HEK293 (cell line): Measurements from ENCODE around the gene NELL1.

ENCODE experiments used
- CTCF ChIA-PET: fragments of 350-600 bp; formaldehyde crosslinking; extraction: SDS; loops from one replicate; lab custom pipeline; 2021; ENCODE audit warnings: antibody characterized with exemption; lab: Yijun Ruan, JAX
- POLR2A ChIA-PET: fragments of 300-600 bp; formaldehyde crosslinking; extraction: SDS; loops from one replicate; lab custom pipeline; 2020; ENCODE audit warnings: antibody characterized with exemption, inconsistent platforms; lab: Yijun Ruan, JAX
- H3K27ac ChIP-seq: fragments of 200-500 bp; sonication (Bioruptor generic); 2 replicates; pipeline ENCODE4 v1.5.1; 2014; ENCODE audit warnings: low read depth, low read length, control low read depth, inconsistent platforms; ENCODE audit errors: extremely low read depth
- H3K36me3 ChIP-seq, 2 experiments: fragments of 200-500 bp in 1 of 2; sonication (Bioruptor generic) in 1 of 2; 1 replicate in 1 of 2; 2 replicates in 1 of 2; pipeline ENCODE4 v1.5.1; 2014 to 2017; ENCODE audit warnings: inconsistent platforms in 2 of 2, low read length in 2 of 2; ENCODE audit not compliant: control insufficient read depth in 2 of 2, insufficient read depth in 1 of 2
- H3K4me1 ChIP-seq: fragments of 200-500 bp; sonication (Bioruptor generic); 2 replicates; pipeline ENCODE4 v1.5.1; 2014; ENCODE audit warnings: mild to moderate bottlenecking, low read length, inconsistent platforms; ENCODE audit not compliant: control insufficient read depth, insufficient read depth
- H3K4me3 ChIP-seq: 2 replicates; pipeline ENCODE4 v1.5.1; 2011; ENCODE audit warnings: low read depth, mild to moderate bottlenecking, control low read depth, low read length, moderate library complexity
- H3K9me3 ChIP-seq: fragments of 200-500 bp; sonication (Bioruptor generic); 2 replicates; pipeline ENCODE4 v1.5.1; 2014; ENCODE audit warnings: low read depth, low read length, inconsistent platforms; ENCODE audit not compliant: control insufficient read depth, insufficient read depth
- KLF10 ChIP-seq: fragments of 450-650 bp; IDR thresholded peaks from 2 replicates; pipeline ENCODE4 v1.5.1; 2018; ENCODE audit warnings: missing biosample characterization, mild to moderate bottlenecking, missing genetic modification characterization
- MYNN ChIP-seq: fragments of 450-650 bp; formaldehyde crosslinking; IDR thresholded peaks from 2 replicates; pipeline ENCODE4 v1.5.1; 2016; ENCODE audit warnings: missing biosample characterization, missing genetic modification characterization, borderline replicate concordance
- ZEB2 ChIP-seq: fragments of 450-650 bp; formaldehyde crosslinking; IDR thresholded peaks from 2 replicates; pipeline ENCODE4 v1.5.1; 2016; ENCODE audit warnings: missing biosample characterization, missing genetic modification characterization
- ZNF112 ChIP-seq: fragments of 450-650 bp; formaldehyde crosslinking; IDR thresholded peaks from 2 replicates; pipeline ENCODE4 v1.5.0; 2017; ENCODE audit warnings: missing biosample characterization, missing genetic modification characterization
- ZNF132 ChIP-seq: fragments of 450-650 bp; formaldehyde crosslinking; IDR thresholded peaks from 2 replicates; pipeline ENCODE4 v1.5.1; 2017; ENCODE audit warnings: missing biosample characterization, missing genetic modification characterization, borderline replicate concordance
- ZNF146 ChIP-seq: fragments of 450-650 bp; formaldehyde crosslinking; IDR thresholded peaks from 2 replicates; pipeline ENCODE4 v1.5.1; 2016; ENCODE audit warnings: missing biosample characterization, missing genetic modification characterization
- ZNF184 ChIP-seq: fragments of 450-650 bp; IDR thresholded peaks from 2 replicates; pipeline ENCODE4 v1.5.1; 2018; ENCODE audit warnings: missing biosample characterization, mild to moderate bottlenecking, missing genetic modification characterization
- ZNF350 ChIP-seq: fragments of 450-650 bp; formaldehyde crosslinking; IDR thresholded peaks from 2 replicates; pipeline ENCODE4 v1.5.0; 2017; ENCODE audit warnings: missing biosample characterization, mild to moderate bottlenecking, missing genetic modification characterization
- ZNF416 ChIP-seq: fragments of 450-650 bp; formaldehyde crosslinking; IDR thresholded peaks from 2 replicates; pipeline ENCODE4 v1.5.1; 2016; ENCODE audit warnings: missing biosample characterization, missing genetic modification characterization
- ZNF426 ChIP-seq: fragments of 450-650 bp; formaldehyde crosslinking; IDR thresholded peaks from 2 replicates; pipeline ENCODE4 v1.5.1; 2017; ENCODE audit warnings: missing biosample characterization, missing genetic modification characterization, mild to moderate bottlenecking, inconsistent platforms, moderate library complexity
- ZNF473 ChIP-seq: fragments of 450-650 bp; formaldehyde crosslinking; IDR thresholded peaks from 2 replicates; pipeline ENCODE4 v1.5.1; 2017; ENCODE audit warnings: missing biosample characterization, missing genetic modification characterization
- ZNF501 ChIP-seq: fragments of 450-650 bp; formaldehyde crosslinking; IDR thresholded peaks from 2 replicates; pipeline ENCODE4 v1.5.1; 2016; ENCODE audit warnings: missing biosample characterization, missing genetic modification characterization
- ZNF585B ChIP-seq: fragments of 450-650 bp; formaldehyde crosslinking; IDR thresholded peaks from 2 replicates; pipeline ENCODE4 v1.5.1; 2016; ENCODE audit warnings: missing biosample characterization, missing genetic modification characterization
- ZNF670 ChIP-seq: fragments of 450-650 bp; formaldehyde crosslinking; IDR thresholded peaks from 2 replicates; pipeline ENCODE4 v1.5.1; 2016; ENCODE audit warnings: missing biosample characterization, missing genetic modification characterization, low read depth
- ZNF76 ChIP-seq: fragments of 450-650 bp; formaldehyde crosslinking; IDR thresholded peaks from 2 replicates; pipeline ENCODE4; 2016; ENCODE audit warnings: low read depth, missing biosample characterization, missing genetic modification characterization, borderline replicate concordance
- TF ChIP-seq, protein P1 (sequence below): fragments of 450-650 bp; formaldehyde crosslinking; IDR thresholded peaks from 2 replicates; pipeline ENCODE4 v1.5.1; 2016; ENCODE audit warnings: missing biosample characterization, missing genetic modification characterization
- TF ChIP-seq, protein P2 (sequence below): fragments of 450-650 bp; formaldehyde crosslinking; IDR thresholded peaks from 2 replicates; pipeline ENCODE4 v1.5.1; 2017; ENCODE audit warnings: missing biosample characterization, missing genetic modification characterization
- TF ChIP-seq, protein P3 (sequence below): fragments of 450-650 bp; formaldehyde crosslinking; IDR thresholded peaks from 2 replicates; pipeline ENCODE4 v1.5.1; 2016; ENCODE audit warnings: missing biosample characterization, missing genetic modification characterization
- TF ChIP-seq, protein P4 (sequence below): fragments of 450-650 bp; formaldehyde crosslinking; conservative IDR thresholded peaks from 2 replicates; pipeline ENCODE4 v1.5.1; 2016; ENCODE audit warnings: low read depth, missing biosample characterization, missing genetic modification characterization
- TF ChIP-seq, protein P5 (sequence below): fragments of 450-650 bp; formaldehyde crosslinking; IDR thresholded peaks from 2 replicates; pipeline ENCODE4 v1.5.1; 2016; ENCODE audit warnings: missing biosample characterization, missing genetic modification characterization

NELL1 gene

DNA sequence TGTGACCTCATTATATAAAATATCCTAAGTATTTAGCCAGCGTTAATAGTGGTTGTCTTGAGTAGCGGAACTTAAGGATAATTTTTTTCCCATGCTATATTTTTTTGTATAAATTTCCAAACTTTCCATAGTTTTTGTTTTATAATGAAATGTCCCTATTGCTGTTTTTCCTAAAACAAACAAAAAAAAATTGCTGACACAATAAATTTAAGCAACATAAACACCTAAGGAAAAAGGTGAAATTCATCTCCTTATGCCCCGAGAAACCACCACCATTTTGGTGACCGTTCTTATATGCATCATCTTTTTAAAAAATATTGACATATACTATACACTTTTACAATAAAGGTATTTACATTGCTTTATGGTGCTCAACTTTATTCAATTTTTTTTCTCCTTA is 814.7 kb downstream of the NELL1 start:
- POLR2A ChIA-PET: no interaction called here
- H3K9me3 ChIP-seq: no peaks in the 10 kb centered on the region
- H3K4me1 ChIP-seq: no peaks in the 10 kb centered on the region
- no peak overlapping the region for H3K4me3 ChIP-seq
- CTCF ChIA-PET: no interaction called here
- H3K36me3 ChIP-seq: no peaks in the 10 kb centered on the region
- no peak overlapping the region for H3K27ac ChIP-seq
- TF ChIP-seq, protein P1, sequence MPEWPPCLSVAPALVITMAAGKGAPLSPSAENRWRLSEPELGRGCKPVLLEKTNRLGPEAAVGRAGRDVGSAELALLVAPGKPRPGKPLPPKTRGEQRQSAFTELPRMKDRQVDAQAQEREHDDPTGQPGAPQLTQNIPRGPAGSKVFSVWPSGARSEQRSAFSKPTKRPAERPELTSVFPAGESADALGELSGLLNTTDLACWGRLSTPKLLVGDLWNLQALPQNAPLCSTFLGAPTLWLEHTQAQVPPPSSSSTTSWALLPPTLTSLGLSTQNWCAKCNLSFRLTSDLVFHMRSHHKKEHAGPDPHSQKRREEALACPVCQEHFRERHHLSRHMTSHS (tag by site-specific recombination): no peak
- no peak for TF ChIP-seq ZNF473
- TF ChIP-seq, protein P2, sequence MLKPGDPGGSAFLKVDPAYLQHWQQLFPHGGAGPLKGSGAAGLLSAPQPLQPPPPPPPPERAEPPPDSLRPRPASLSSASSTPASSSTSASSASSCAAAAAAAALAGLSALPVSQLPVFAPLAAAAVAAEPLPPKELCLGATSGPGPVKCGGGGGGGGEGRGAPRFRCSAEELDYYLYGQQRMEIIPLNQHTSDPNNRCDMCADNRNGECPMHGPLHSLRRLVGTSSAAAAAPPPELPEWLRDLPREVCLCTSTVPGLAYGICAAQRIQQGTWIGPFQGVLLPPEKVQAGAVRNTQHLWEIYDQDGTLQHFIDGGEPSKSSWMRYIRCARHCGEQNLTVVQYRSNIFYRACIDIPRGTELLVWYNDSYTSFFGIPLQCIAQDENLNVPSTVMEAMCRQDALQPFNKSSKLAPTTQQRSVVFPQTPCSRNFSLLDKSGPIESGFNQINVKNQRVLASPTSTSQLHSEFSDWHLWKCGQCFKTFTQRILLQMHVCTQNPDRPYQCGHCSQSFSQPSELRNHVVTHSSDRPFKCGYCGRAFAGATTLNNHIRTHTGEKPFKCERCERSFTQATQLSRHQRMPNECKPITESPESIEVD (tag by site-specific recombination): no peak
- no peak for TF ChIP-seq ZNF501
- TF ChIP-seq, protein P3, sequence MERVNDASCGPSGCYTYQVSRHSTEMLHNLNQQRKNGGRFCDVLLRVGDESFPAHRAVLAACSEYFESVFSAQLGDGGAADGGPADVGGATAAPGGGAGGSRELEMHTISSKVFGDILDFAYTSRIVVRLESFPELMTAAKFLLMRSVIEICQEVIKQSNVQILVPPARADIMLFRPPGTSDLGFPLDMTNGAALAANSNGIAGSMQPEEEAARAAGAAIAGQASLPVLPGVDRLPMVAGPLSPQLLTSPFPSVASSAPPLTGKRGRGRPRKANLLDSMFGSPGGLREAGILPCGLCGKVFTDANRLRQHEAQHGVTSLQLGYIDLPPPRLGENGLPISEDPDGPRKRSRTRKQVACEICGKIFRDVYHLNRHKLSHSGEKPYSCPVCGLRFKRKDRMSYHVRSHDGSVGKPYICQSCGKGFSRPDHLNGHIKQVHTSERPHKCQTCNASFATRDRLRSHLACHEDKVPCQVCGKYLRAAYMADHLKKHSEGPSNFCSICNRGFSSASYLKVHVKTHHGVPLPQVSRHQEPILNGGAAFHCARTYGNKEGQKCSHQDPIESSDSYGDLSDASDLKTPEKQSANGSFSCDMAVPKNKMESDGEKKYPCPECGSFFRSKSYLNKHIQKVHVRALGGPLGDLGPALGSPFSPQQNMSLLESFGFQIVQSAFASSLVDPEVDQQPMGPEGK (tag by site-specific recombination): no peak
- no peak for TF ChIP-seq ZNF146 (tag by site-specific recombination)
- TF ChIP-seq ZNF112 (tag by site-specific recombination): no peak
- no peak for TF ChIP-seq ZNF426
- TF ChIP-seq ZNF670 (tag by site-specific recombination): no peak
- no peak for TF ChIP-seq ZNF184 (tag by site-specific recombination)
- TF ChIP-seq ZNF350: no peak
- TF ChIP-seq, protein P4, sequence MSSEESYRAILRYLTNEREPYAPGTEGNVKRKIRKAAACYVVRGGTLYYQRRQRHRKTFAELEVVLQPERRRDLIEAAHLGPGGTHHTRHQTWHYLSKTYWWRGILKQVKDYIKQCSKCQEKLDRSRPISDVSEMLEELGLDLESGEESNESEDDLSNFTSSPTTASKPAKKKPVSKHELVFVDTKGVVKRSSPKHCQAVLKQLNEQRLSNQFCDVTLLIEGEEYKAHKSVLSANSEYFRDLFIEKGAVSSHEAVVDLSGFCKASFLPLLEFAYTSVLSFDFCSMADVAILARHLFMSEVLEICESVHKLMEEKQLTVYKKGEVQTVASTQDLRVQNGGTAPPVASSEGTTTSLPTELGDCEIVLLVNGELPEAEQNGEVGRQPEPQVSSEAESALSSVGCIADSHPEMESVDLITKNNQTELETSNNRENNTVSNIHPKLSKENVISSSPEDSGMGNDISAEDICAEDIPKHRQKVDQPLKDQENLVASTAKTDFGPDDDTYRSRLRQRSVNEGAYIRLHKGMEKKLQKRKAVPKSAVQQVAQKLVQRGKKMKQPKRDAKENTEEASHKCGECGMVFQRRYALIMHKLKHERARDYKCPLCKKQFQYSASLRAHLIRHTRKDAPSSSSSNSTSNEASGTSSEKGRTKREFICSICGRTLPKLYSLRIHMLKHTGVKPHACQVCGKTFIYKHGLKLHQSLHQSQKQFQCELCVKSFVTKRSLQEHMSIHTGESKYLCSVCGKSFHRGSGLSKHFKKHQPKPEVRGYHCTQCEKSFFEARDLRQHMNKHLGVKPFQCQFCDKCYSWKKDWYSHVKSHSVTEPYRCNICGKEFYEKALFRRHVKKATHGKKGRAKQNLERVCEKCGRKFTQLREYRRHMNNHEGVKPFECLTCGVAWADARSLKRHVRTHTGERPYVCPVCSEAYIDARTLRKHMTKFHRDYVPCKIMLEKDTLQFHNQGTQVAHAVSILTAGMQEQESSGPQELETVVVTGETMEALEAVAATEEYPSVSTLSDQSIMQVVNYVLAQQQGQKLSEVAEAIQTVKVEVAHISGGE (tag by site-specific recombination): no peak
- no peak for TF ChIP-seq ZNF585B (tag by site-specific recombination)
- no peak for TF ChIP-seq KLF10 (tag by site-specific recombination)
- TF ChIP-seq, protein P5, sequence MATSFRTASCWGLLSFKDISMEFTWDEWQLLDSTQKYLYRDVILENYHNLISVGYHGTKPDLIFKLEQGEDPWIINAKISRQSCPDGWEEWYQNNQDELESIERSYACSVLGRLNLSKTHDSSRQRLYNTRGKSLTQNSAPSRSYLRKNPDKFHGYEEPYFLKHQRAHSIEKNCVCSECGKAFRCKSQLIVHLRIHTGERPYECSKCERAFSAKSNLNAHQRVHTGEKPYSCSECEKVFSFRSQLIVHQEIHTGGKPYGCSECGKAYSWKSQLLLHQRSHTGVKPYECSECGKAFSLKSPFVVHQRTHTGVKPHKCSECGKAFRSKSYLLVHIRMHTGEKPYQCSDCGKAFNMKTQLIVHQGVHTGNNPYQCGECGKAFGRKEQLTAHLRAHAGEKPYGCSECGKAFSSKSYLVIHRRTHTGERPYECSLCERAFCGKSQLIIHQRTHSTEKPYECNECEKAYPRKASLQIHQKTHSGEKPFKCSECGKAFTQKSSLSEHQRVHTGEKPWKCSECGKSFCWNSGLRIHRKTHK (tag by site-specific recombination): no peak
- no peak for TF ChIP-seq ZNF76 (tag by site-specific recombination)
- TF ChIP-seq ZEB2: no peak
- no peak for TF ChIP-seq ZNF416 (tag by site-specific recombination)
- TF ChIP-seq MYNN (tag by site-specific recombination): no peak
- no peak for TF ChIP-seq ZNF132 (tag by site-specific recombination)
